SH-SY5Y (cell line): Measurements from ENCODE around the gene PODNL1.

Source experiments
- GATA2 ChIP-seq: IDR thresholded peaks from 2 replicates; pipeline ENCODE4 v1.6.1; 2011; ENCODE audit warnings: mild to moderate bottlenecking, low read depth, low read length
- GATA3 ChIP-seq: IDR thresholded peaks from 2 replicates; pipeline ENCODE4 v1.6.1; 2011; ENCODE audit warnings: low read depth, mild to moderate bottlenecking, low read length, moderate library complexity

DNA sequence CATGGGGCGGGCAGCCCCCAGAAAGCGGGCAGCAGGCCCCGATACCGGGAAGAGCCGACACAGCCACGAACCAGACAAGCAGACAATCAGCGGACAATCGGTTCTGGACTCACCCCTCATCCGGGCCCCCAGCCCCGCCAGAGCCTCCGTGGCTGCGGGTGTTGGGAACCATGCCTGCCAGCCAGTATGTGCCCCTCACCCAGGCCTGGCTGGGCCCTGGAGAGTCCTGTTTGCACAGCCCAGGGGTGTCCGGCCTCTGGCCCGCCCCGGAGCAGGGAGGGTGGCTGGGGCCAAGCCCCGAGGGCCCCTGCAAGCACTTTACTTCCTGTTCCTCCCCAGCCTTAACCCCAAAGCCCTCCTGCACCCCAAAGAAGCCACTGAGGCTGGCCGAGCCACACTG is 7.8 kb downstream of the PODNL1 start:
- TF ChIP-seq GATA3: no peak
- no peak for TF ChIP-seq GATA2
